NOMO-1 (cell line): ENCODE measurements around the gene PITX1.
A peak's percentile ranks its signal among the peaks of the same experiment; 100 is the strongest.
"Not testable (repeated sequence)": the region's sequence is repeated elsewhere in the genome, so short reads cannot be mapped to it uniquely, and the experiment has no call there.

Experiments
- DNase-seq, 2 experiments: peaks; one replicate each; lab custom pipeline; 2025; ENCODE audit not compliant: unreplicated experiment in 2 of 2; lab: John Stamatoyannopoulos, UW

Gene PITX1

GRCh38 chr5:135011355-135012032, 22.5 kb downstream of the PITX1 start:
- DNase-seq, result no peak

GRCh38 chr5:135010502-135011354, 23.3 kb downstream of the PITX1 start:
- DNase-seq, result no peak

- DNase-seq, result no peak
Measured at GRCh38 chr5:135009736-135010501, 24.1 kb downstream of the PITX1 start.

- no peak for DNase-seq
Measured at GRCh38 chr5:135008981-135009735, 24.9 kb downstream of the PITX1 start.

DNA sequence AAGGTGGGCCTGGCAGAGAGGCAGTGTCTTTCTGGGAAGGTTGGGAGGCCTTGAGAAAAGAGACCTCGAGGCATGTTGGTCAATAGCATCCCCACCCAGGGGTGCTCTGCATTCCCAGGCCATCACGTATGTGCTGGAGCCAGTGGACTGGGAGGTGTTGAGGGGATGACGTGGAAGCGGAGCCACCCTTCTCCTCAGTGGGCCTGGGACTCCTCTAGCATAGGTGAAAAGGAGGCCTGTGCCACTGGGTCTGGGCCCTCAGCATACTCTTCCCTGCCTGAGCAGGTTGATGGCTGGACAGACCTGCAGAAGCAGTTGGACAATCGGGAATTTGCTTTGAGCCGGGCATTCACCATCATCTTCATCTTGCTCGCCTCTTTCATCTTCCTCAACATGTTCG, 25.5 kb downstream of the PITX1 start:
- DNase-seq, result no peak

DNA sequence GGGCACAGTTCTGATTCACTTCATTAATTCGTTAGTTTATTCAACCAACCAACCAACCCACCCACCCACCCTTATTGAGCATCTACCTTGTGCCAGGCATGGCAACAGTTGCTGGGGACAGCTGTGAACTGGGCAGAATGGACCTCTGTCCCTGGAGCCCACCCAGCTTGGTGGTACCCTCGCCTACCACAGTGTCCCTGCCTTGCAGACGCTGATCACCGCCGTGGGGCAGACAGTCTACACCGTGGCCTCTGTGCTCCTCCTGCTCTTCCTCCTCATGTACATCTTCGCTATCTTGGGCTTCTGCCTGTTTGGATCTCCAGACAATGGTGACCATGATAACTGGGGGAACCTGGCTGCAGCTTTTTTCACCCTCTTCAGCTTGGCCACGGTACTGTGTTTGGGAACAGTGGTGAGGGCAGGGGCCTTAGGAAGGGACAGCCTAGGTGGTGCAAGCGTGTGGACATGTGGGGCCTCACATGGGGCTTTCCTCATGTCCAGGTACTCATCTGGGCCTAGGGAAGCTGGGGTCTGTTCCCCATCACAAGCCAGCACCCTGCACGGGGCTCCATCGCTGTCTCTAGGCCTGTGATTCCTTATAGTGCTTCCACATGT, 26.2 kb downstream of the PITX1 start:
- no peak for DNase-seq

- no peak for DNase-seq
Measured at GRCh38 chr5:135007305-135007704, 26.7 kb downstream of the PITX1 start.

- no peak for DNase-seq
Measured at GRCh38 chr5:135005076-135005475, 29.0 kb downstream of the PITX1 start.

DNA sequence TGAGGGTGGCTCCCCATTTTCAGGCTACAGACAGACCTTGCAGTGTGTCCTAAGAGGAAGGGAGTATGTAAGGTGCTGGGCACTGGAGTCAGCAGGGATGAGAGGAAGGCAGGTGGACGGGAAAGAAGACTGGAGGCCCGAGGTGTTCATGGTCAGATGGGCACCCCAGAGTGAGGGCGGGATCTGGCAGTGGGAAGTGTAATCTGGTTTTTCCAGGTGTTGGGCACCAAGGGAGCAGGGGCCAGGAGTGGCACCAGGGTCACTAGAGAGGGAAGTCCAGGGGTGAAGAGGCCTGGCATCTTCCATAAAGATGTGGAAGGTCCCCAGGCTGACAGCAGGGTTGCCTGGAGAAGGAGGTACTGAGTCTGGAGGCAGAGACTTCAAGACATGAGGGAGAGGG, 29.7 kb downstream of the PITX1 start:
- DNase-seq, result no peak

- DNase-seq, result not testable (repeated sequence)
Measured at GRCh38 chr5:134998068-134998467, 36.0 kb downstream of the PITX1 start.

- DNase-seq, result no peak
Measured at GRCh38 chr5:134997015-134997414, 37.0 kb downstream of the PITX1 start.

GRCh38 chr5:134995850-134996402, 38.1 kb downstream of the PITX1 start:
- DNase-seq, result no peak

DNA sequence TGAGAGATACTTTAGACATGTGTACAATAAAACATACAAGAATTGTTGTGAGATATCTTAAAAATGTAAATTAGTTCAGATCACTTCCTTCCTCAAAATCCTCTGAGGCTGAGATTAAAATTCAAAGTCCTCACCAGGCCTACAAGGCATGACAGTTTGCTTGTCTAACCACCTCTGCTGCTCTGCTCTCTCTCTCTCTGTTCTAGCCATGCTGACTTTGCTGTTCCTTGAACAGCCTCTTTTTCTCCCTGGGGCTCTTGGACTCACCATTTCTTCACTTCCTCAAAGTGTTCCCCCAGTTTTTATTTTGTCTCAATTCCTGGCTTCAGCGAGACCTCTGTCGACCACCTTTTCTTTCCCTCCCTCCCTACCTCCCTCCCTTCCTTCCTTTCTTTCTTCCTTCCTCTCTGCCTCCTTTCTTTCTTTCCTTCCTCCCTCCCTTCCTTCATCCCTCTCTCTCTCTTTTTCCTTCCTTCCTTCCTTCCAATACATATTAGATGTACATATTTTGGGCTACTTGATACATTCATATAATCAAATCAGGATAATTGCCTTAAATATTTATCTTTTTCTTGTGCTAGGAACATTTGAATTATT, 39.4 kb downstream of the PITX1 start:
- peak in 1 of 2 experiments; percentile 3 for DNase-seq

DNA sequence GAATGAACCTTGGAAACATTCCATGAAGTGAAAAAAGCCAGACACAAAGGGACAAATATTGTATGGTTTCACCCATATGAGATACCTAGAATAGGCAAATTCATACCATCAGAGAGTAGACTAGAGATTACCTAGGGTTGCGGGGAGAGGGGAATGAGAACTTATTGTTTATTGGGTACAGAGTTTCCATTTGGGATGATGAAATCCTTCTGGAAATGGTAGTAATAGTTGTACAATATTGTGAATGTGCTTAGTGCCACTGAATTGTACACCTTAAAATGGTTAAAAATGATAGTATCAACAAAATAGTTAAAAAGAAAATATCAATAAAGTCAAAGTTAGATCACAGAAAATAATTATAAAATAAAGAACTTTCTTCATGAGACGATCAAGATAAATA, 40.9 kb downstream of the PITX1 start:
- no peak for DNase-seq

DNA sequence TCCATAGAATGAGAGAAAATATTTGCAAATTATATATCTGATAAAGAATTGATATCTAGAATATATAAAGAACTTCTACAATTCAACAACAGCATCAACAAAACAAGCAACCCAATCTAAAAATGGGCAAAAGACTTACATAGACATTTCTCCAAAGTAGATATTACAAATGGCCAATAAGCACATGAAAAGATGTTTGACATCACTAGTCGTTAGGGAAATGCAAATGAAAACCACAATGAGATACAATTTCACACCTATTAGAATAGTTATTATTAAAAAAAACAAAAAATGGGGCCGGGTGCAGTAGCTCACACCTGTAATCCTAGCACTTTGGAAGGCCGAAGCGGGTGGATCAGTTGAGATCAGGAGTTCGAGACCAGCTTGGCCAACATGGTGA, 41.9 kb downstream of the PITX1 start:
- DNase-seq, result no peak

DNA sequence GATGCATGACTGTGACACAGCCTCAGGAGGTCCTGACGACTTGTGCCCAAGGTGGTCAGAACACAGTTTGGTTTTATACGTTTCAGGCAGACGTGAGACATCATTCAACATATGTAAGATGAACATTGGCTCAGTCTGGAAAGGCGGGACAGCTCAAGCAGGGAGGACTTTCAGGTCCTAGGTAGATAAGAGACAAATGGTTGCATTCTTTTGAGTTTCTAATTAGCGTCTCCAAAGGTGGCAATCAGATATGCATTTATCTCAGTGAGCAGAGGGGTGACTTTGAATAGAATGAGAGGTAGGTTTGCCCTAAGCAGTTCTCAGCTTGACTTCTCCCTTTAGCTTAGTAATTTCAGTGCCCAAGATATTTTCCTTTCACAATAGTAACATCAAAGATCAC, 43.8 kb downstream of the PITX1 start:
- not testable (repeated sequence) for DNase-seq

GRCh38 chr5:134989266-134989830, 44.7 kb downstream of the PITX1 start:
- DNase-seq, result no peak

DNA sequence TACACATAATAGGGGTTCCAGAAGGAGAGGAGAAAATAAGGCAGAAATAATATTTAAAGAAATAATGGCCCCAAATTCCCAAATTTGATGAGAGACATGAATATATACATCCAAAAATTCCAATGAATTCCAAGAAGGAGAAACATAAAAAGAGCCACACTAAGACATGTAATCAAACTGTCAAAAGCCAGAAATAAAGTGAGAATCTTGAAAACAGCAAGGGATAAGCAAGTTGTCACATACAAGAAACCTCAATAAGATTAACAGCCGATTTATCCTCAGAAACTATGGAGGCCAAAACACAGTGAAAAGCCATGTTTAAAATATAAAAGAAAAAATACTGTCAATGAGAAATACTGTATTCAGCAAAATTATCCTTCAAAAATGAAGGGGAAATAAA, 51.8 kb downstream of the PITX1 start:
- no peak for DNase-seq

GRCh38 chr5:134979416-134979815, 54.6 kb downstream of the PITX1 start:
- no peak for DNase-seq
